ENCODE results near the gene E2F1.
"Not testable (repeated sequence)": the region's sequence is repeated elsewhere in the genome, so short reads cannot be mapped to it uniquely, and the experiment has no call there.

E2F1 gene

GRCh38 chr20:33646191-33646590 lies 40.0 kb downstream of the E2F1 start:
- in situ Hi-C loops (cut with HindIII; ENCODE audit: low sequenced_read_pairs) = no loop called here

- in situ Hi-C loops (cut with HindIII; ENCODE audit: low sequenced_read_pairs) = no loop called here
Observed at GRCh38 chr20:33645396-33645795, 40.8 kb downstream of the E2F1 start.

- in situ Hi-C loops (cut with HindIII; ENCODE audit: low sequenced_read_pairs) = no loop called here
Observed at GRCh38 chr20:33645072-33645358, 41.2 kb downstream of the E2F1 start.

- in situ Hi-C loops (cut with HindIII; ENCODE audit: low sequenced_read_pairs) = no loop called here
Observed at GRCh38 chr20:33644313-33645071, 41.7 kb downstream of the E2F1 start.

- in situ Hi-C loops (cut with HindIII; ENCODE audit: low sequenced_read_pairs) = no loop called here
Observed at GRCh38 chr20:33640287-33640686, 45.9 kb downstream of the E2F1 start.

- in situ Hi-C loops (cut with HindIII; ENCODE audit: low sequenced_read_pairs) = no loop called here
Observed at GRCh38 chr20:33636776-33637175, 49.4 kb downstream of the E2F1 start.

GRCh38 chr20:33635341-33635740 lies 50.8 kb downstream of the E2F1 start:
- in situ Hi-C loops (cut with HindIII; ENCODE audit: low sequenced_read_pairs) = no loop called here

- in situ Hi-C loops (cut with HindIII; ENCODE audit: low sequenced_read_pairs) = not testable (repeated sequence)
Observed at GRCh38 chr20:33631910-33632309, 54.3 kb downstream of the E2F1 start.

GRCh38 chr20:33630507-33630906 lies 55.7 kb downstream of the E2F1 start:
- in situ Hi-C loops (cut with HindIII; ENCODE audit: low sequenced_read_pairs) = no loop called here

- in situ Hi-C loops (cut with HindIII; ENCODE audit: low sequenced_read_pairs) = no loop called here
Observed at GRCh38 chr20:33629979-33630378, 56.2 kb downstream of the E2F1 start.

GRCh38 chr20:33629533-33629932 lies 56.7 kb downstream of the E2F1 start:
- in situ Hi-C loops (cut with HindIII; ENCODE audit: low sequenced_read_pairs) = no loop called here

- in situ Hi-C loops (cut with HindIII; ENCODE audit: low sequenced_read_pairs) = no loop called here
Observed at GRCh38 chr20:33627577-33628216, 58.5 kb downstream of the E2F1 start.

- in situ Hi-C loops (cut with HindIII; ENCODE audit: low sequenced_read_pairs) = no loop called here
Observed at GRCh38 chr20:33626190-33626589, 60.0 kb downstream of the E2F1 start.
